Epithelial cell of alveolus of lung (primary cell): Measurements from ENCODE around the gene EMD. TPM values are rescaled to one million over a fixed set of nuclear protein-coding genes. Genes with fewer than 3 reads are reported as not detected.

ENCODE experiments used
- total RNA-seq: library from RNA; depleted of rRNA; stranded (reverse); fragments of >200 nt; gene quantifications from 2 replicates; pipeline ENCODE4 v1.2.1, GENCODE V29; 2015

EMD gene
- 66.7 and 79.0 TPM in 2 replicates for total RNA-seq

DNA sequence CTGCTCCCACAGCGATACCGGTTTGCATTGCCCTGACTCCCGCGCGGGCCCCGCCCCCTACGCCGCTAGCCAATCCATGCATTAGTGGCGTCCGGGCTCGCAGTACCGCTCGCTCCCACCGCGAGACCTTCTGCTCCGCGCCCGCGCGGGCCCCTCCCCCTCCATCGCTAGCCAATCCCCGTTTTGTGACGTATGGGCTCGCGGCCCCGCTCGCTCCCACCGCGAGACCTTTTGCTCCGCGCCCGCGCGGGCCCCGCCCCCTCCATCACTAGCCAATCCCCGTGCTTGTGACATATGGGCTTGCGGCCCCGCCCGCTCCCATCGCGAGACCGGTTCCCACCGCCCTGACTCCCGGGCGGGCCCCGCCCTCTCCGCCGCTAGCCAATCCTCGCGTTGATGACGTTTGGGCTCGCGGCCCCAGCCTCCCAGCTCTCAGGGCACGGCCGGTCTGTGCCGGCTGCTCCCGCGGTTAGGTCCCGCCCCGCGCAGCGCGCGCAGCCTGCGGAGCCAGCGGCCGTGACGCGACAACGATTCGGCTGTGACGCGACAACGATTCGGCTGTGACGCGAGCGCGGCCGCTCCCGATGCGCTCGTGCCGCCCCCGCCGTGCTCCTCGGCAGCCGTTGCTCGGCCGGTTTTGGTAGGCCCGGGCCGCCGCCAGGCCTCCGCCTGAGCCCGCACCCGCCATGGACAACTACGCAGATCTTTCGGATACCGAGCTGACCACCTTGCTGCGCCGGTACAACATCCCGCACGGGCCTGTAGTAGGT is at the start of gene EMD:
TSS of gene EMD (plus strand) at position 497 of the 770 bp plus-strand sequence. CDS start at position 687, 190 bp downstream.

DNA sequence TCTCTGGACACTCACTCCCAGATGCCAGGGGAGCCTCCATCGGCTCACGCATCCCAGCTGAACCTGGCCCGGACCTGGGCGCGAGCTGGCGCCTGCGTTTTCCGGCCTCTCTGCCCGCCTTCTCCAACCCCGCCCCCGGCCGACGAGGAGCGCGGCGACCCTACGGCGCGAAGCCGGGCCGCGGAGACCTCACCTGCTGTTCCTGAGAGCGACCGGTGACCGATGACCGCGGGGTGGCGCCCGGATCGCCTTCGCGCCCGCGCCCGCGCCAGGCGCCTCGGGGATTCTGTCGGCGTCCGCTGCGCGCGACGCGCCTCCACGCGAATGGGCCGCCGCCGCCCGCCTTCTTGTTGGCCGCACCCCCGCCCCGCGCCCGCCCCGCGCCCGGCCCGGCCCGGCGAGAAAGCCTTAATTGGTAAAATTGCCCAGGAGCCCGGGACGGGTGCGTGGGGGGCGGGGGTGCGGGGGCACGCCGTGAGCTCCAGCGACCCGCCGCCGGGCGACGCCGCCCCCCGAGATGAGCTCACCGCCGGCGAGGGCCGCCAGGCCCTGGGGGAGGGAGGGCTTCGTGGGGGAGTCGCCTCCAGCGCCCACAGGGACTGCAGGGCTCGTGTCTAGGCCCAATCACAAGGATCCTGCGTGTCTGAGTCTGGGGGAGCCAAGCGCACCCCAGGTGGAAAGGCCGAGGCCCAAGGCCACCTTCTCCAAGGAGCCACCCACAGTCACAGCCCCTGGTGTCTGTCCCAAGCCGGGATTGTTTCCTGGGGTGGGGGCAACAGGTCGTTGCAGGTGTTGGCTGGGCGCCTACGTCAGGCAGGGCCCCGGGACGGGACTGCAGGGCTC is 4.6 kb upstream of the EMD start, which contains the start of gene FLNA:
TSS of gene FLNA (minus strand) at position 322 of the 843 bp plus-strand sequence. CDS start 3,389 bp downstream, outside the sequence.

GRCh38 chrX:154397888-154398667 is 19.0 kb downstream of the EMD start, which contains the start of gene RPL10:
Gene RPL10 (plus strand): TSS chrX:154398377. CDS start chrX:154398520, 143 bp downstream.

GRCh38 chrX:154409222-154409871 is 30.3 kb downstream of the EMD start, which contains the start of gene DNASE1L1:
Gene DNASE1L1 (minus strand): TSS chrX:154409254. CDS start chrX:154405568, 3,686 bp downstream.

DNA sequence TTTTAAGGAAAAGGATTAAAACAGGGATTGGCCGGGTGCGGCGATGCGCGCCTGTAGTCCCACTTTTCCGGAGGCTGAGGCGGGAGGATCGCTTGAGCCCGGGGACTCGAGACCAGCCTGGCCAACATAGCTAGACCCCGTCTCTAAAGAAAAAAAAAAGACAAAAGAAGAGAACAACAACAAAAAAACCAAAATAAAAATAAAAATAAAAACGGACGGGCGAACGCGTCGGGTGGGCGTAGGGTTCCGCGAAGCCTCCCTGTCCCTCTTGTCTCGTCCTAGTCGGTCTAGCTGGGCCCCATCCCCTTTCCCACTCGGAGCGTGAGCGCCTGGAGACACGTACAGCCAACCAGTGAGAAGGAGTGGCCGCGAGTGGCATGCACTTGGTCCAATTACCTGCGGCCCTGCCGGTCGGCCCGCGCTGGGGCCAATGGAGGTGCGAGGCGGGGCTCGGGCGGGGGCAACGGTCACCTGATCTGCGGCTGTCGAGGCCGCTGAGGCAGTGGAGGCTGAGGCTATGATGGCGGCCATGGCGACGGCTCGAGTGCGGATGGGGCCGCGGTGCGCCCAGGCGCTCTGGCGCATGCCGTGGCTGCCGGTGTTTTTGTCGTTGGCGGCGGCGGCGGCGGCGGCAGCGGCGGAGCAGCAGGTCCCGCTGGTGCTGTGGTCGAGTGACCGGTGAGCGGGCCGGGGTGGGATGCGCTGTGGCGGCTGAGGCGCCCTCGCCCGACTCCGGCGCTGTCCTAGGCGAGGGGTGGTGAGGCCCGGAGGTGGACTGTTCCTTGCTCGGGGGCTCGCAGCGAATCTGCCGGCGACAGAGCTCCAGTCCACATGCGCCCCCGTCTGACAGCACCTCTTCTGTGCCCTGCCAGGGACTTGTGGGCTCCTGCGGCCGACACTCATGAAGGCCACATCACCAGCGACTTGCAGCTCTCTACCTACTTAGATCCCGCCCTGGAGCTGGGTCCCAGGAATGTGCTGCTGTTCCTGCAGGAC is 49.4 kb downstream of the EMD start, which contains the start of gene ATP6AP1:
TSS of gene ATP6AP1 (plus strand) at position 502 of the 996 bp plus-strand sequence. CDS start at position 518, 16 bp downstream.

Other genes starting within 250 kb of the EMD start
- not detected in 2 replicates for gene OPN1LW, start 235.1 kb upstream of the EMD start, total RNA-seq
- gene OPN1MW, start 196.7 kb upstream of the EMD start, total RNA-seq = not detected in 2 replicates
- gene OPN1MW2, start 159.5 kb upstream of the EMD start, total RNA-seq = not detected in 2 replicates
- not detected in 2 replicates for gene OPN1MW3, start 121.7 kb upstream of the EMD start, total RNA-seq
- gene TEX28, start 84.2 kb upstream of the EMD start, total RNA-seq = not detected in 2 replicates
- gene TKTL1, start 83.5 kb upstream of the EMD start, total RNA-seq = not detected in 2 replicates
- 745 and 2,487 TPM in 2 replicates for gene FLNA, start 4.7 kb upstream of the EMD start, total RNA-seq
- gene RPL10, start 19.1 kb downstream of the EMD start, total RNA-seq = 7,452 and 8,826 TPM in 2 replicates
- gene DNASE1L1, start 30.0 kb downstream of the EMD start, total RNA-seq = 47.1 and 58.0 TPM in 2 replicates
- 15.8 and 28.1 TPM in 2 replicates for gene TAFAZZIN, start 32.2 kb downstream of the EMD start, total RNA-seq
- 46.5 and 60.7 TPM in 2 replicates for gene ATP6AP1, start 49.4 kb downstream of the EMD start, total RNA-seq
- 77.9 and 123 TPM in 2 replicates for gene GDI1, start 57.9 kb downstream of the EMD start, total RNA-seq
- gene FAM50A, start 64.8 kb downstream of the EMD start, total RNA-seq = 40.3 and 53.5 TPM in 2 replicates
- gene PLXNA3, start 79.0 kb downstream of the EMD start, total RNA-seq = 7.2 and 14.2 TPM in 2 replicates
- gene LAGE3, start 100.0 kb downstream of the EMD start, total RNA-seq = 22.4 and 30.4 TPM in 2 replicates
- 42.8 and 49.4 TPM in 2 replicates for gene UBL4A, start 107.3 kb downstream of the EMD start, total RNA-seq
- gene SLC10A3, start 111.3 kb downstream of the EMD start, total RNA-seq = 29.9 and 37.5 TPM in 2 replicates
- gene FAM3A, start 136.9 kb downstream of the EMD start, total RNA-seq = 33.1 and 37.7 TPM in 2 replicates
- 172 and 216 TPM in 2 replicates for gene G6PD, start 167.6 kb downstream of the EMD start, total RNA-seq
- 29.2 and 58.2 TPM in 2 replicates for gene IKBKG, start 168.3 kb downstream of the EMD start, total RNA-seq
- gene CTAG1A, start 205.8 kb downstream of the EMD start, total RNA-seq = not detected in 2 replicates
- gene CTAG1B, start 240.0 kb downstream of the EMD start, total RNA-seq = not detected in 2 replicates